GM12801 (cell line): ENCODE measurements around the gene SH3BP1.

Experiments used
- TF ChIP-seq, protein P1 (sequence below): IDR thresholded peaks from one replicate; pipeline ENCODE4 v1.5.1; 2011; ENCODE audit warnings: control low read depth; ENCODE audit not compliant: insufficient read length; ENCODE audit errors: extremely low read depth

Gene SH3BP1

DNA sequence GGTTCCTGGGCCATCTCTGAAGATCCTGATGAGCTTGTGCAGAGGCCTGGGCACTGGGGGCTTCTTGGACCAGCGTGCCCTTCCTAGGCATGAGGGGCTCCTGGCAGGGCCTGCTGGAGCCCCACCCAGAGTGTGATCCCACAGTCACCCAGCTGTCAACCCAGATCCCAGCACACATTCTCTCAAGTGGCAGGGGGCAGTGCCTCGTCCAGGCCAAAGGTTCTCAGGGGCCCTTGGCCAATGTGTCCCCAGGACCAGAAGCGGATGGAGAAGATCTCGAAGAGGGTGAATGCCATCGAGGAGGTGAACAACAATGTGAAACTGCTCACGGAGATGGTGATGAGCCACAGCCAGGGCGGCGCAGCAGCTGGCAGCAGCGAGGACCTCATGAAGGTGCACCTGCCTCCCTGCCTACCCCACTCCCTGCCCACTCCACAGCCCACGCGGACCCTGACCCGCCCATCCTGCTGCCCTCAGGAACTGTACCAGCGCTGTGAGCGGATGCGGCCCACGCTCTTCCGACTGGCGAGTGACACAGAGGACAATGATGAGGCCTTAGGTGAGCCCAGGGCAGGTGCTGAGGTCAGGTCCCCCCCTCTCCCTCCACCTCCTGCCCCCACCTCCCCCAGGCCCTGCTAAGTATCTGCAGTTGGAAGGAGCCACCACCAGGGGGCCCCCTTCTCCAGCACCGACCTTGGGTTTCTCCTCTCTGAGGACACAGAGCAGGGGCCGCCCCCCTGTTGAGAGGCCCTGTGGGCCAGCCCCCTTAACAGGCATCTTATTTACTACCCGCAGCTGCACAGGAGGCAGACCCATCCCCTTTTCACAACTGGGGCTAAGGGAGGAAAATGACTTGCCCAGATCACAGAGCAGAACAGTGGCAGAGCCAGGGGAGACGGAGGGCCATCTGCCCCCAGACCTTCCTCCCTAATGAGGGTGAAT, 16.1 kb upstream of the SH3BP1 start:
- TF ChIP-seq, protein P1, sequence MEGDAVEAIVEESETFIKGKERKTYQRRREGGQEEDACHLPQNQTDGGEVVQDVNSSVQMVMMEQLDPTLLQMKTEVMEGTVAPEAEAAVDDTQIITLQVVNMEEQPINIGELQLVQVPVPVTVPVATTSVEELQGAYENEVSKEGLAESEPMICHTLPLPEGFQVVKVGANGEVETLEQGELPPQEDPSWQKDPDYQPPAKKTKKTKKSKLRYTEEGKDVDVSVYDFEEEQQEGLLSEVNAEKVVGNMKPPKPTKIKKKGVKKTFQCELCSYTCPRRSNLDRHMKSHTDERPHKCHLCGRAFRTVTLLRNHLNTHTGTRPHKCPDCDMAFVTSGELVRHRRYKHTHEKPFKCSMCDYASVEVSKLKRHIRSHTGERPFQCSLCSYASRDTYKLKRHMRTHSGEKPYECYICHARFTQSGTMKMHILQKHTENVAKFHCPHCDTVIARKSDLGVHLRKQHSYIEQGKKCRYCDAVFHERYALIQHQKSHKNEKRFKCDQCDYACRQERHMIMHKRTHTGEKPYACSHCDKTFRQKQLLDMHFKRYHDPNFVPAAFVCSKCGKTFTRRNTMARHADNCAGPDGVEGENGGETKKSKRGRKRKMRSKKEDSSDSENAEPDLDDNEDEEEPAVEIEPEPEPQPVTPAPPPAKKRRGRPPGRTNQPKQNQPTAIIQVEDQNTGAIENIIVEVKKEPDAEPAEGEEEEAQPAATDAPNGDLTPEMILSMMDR, result no peak

DNA sequence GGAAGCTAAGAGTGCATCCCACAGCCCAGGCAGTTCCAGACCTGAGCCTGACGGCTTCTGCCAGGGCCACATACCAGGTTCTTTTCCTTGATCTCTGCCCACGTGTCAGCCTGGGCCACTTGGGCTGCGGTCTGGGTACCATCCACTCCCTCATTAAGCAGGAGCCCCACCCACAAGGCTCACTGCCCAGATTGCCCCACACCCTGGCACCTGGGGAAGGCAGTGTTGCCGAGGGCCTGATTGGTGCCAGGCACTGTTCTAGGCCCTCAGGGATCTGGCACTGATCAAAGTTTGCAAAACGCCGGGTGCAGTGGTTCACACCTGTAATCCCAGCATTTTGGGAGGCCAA, 15.5 kb upstream of the SH3BP1 start:
- TF ChIP-seq, protein P1, result no peak

DNA sequence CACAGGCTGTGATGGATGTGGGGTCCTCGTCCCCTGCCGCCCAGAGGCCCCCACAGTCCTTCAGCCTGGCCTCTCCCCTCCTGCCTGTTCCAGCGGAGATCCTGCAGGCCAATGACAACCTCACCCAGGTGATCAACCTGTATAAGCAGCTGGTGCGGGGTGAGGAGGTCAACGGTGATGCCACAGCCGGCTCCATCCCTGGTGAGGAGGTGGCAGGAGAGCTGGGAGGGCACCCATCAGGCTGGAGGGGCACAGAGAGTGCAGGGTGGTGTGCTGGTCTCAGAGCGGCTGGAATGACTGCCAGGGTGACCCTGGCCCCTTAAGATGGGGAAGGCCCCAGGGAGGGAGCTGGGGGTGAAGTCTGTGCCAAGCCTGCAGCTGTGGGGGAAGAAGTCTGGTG, 14.6 kb upstream of the SH3BP1 start:
- TF ChIP-seq, protein P1, result no peak

DNA sequence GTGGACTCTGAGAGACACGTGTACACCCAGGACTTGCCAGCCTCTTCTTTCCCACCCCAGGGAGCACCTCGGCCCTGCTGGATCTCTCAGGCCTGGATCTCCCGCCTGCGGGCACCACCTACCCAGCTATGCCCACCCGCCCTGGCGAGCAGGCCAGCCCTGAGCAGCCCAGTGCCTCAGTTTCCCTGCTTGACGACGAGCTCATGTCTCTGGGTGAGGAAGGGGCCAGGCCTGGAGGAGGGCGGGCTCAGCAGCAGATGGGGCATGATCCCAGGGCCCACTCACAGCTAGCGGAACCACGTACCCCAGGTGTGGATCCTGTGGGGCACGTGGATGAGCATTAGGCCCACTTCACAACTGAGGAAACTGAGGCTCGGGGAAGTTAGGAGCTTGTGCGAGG, 13.7 kb upstream of the SH3BP1 start:
- TF ChIP-seq, protein P1, result no peak

- TF ChIP-seq, protein P1, result no peak
These were observed 13.3 kb upstream of the SH3BP1 start for GRCh38 chr22:37626144-37626543.

GRCh38 chr22:37626556-37627075, 12.9 kb upstream of the SH3BP1 start:
- TF ChIP-seq, protein P1, result no peak

DNA sequence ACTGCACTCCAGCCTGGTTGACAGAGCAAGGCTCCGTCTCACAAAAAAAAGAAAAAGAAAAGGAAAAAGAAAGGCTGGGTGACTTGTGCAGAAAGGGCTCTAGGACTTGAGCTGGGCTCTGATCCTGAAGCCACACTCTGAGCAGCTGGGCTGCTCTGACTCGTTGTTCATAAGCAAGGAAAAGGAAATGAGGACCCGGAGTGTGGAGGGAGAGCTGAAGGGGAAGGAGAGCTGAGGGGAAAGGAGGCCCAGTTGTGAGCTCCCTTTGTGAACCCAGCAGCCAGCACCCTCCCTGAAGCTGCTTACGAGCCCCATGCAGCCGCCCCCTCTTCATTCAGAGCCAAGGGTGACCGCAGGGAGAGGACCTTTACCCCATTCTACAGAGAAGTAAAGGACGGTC, 12.3 kb upstream of the SH3BP1 start:
- TF ChIP-seq, protein P1, result no peak
